A673 (cell line): Measurements from ENCODE around the gene FTO. TPM values are rescaled to one million over a fixed set of nuclear protein-coding genes. Genes with fewer than 3 reads are reported as not detected.

ENCODE experiments used
- BruUV-seq: library from RNA; stranded (reverse); fragments of 400-500 nt; replicated peaks from 2 replicates; lab custom pipeline; 2021; lab: Mats Ljungman, UMichigan
- CTCF ChIA-PET: fragments of 300-600 bp; sonication (Branson Sonifier 250); formaldehyde crosslinking; loops from one replicate; lab custom pipeline; 2022; ENCODE audit warnings: antibody characterized with exemption; lab: Charles Lee
- POLR2A ChIA-PET: fragments of 300-600 bp; sonication (Branson Sonifier 250); formaldehyde crosslinking; loops from one replicate; lab custom pipeline; 2022; ENCODE audit warnings: antibody characterized with exemption; ENCODE audit not compliant: low non-redundant PET; lab: Charles Lee
- DNase-seq: peaks from one replicate; pipeline ENCODE4 v3.0.0-alpha.2; 2015; ENCODE audit warnings: low spot score
- H3K27ac ChIP-seq: fragments of 200-600 bp; sonication (generic); 2 replicates; pipeline ENCODE4 v1.5.1; 2016; ENCODE audit warnings: mixed run types, low read depth, mild to moderate bottlenecking, mixed read lengths, antibody characterized with exemption, low read length; ENCODE audit not compliant: poor library complexity, severe bottlenecking
- H3K27me3 ChIP-seq: fragments of 200-600 bp; sonication (generic); replicated peaks from 2 replicates; pipeline ENCODE4 v1.6.1; 2017; ENCODE audit warnings: mixed run types, low read depth, mild to moderate bottlenecking, mixed read lengths, antibody characterized with exemption, low read length; ENCODE audit not compliant: insufficient read depth, poor library complexity
- H3K36me3 ChIP-seq: fragments of 200-600 bp; sonication (generic); 2 replicates; pipeline ENCODE4 v1.6.1; 2016; ENCODE audit warnings: mixed run types, mild to moderate bottlenecking, mixed read lengths, antibody characterized with exemption, low read length; ENCODE audit not compliant: insufficient read depth, poor library complexity, severe bottlenecking
- H3K4me1 ChIP-seq: fragments of 200-600 bp; sonication (generic); 2 replicates; pipeline ENCODE4 v1.6.1; 2017; ENCODE audit warnings: mixed run types, mild to moderate bottlenecking, mixed read lengths, antibody characterized with exemption, low read length; ENCODE audit not compliant: insufficient read depth, poor library complexity, severe bottlenecking
- H3K4me3 ChIP-seq: fragments of 200-600 bp; sonication (generic); 2 replicates; pipeline ENCODE4 v1.5.1; 2016; ENCODE audit warnings: low read depth, mixed run types, mild to moderate bottlenecking, mixed read lengths, low read length; ENCODE audit not compliant: poor library complexity, severe bottlenecking
- H3K9me3 ChIP-seq: fragments of 200-600 bp; sonication (generic); 2 replicates; pipeline ENCODE4 v1.6.1; 2016; ENCODE audit warnings: mixed run types, low read depth, mild to moderate bottlenecking, mixed read lengths, antibody characterized with exemption, low read length; ENCODE audit not compliant: poor library complexity, severe bottlenecking
- CTCF ChIP-seq: fragments of 300-800, 200-600 bp; sonication (generic); conservative IDR thresholded peaks from 2 replicates; pipeline ENCODE4 v1.5.1; 2017; ENCODE audit warnings: low read depth, mild to moderate bottlenecking, antibody characterized with exemption, low read length, moderate library complexity, mixed read lengths
- EZH2 ChIP-seq: fragments of 200-600 bp; sonication (generic); IDR thresholded peaks from 2 replicates; pipeline ENCODE4 v1.6.1; 2017; ENCODE audit warnings: borderline replicate concordance, low read depth, mild to moderate bottlenecking, mixed read lengths, antibody characterized with exemption, low read length; ENCODE audit not compliant: poor library complexity, severe bottlenecking
- intact Hi-C: fragments of 100-400 bp; cut with micrococcal nuclease; formaldehyde crosslinking; loops from one replicate; pipeline ENCODE4 v1.10.0; 2022; ENCODE audit not compliant: unreplicated experiment
- total RNA-seq: library from RNA; stranded (reverse); gene quantifications from 2 replicates; pipeline ENCODE4 v1.2.3, GENCODE V29; 2021

FTO gene
- total RNA-seq, 1 experiment from 2014 or later: 73.4 TPM

DNA sequence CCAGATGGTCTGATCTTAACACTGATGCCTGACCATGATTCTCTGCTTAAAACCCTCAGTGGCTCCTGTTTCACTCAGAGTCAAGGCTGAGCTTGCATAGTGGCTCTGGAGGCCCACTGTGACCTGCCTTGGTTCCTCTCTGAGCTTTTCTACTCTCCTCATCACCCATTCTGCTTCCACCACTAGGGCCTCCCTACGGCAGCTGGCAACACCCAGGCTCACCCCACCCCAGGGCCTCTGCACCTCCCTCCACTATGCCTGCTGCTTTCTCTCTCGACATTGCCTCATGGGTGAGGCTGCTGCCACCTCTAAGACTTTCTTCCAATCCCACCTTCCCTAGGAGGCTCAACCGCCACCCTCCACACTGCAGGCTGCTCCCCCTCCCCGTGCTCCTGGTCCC is 455.0 kb downstream of the FTO start:
- H3K4me3 ChIP-seq: no peak overlapping the region
- H3K4me1 ChIP-seq: no peaks in the 10 kb centered on the region
- no peak for DNase-seq
- H3K27me3 ChIP-seq: no peaks in the 10 kb centered on the region
- H3K27ac ChIP-seq: no peak overlapping the region
- H3K36me3 ChIP-seq: no peaks in the 10 kb centered on the region
- ChIA-PET CTCF (no interaction called here), POLR2A (no interaction called here)
- TF ChIP-seq CTCF: no peak
- no peak for TF ChIP-seq EZH2
- intact Hi-C loops: no loop called here
- BruUV-seq: no TSS peak
- H3K9me3 ChIP-seq: no peaks in the 10 kb centered on the region

- no peak for DNase-seq
- Histone ChIP-seq H3K4me3 (no peak overlapping the region), H3K9me3 (no peaks in the 10 kb centered on the region), H3K4me1 (no peaks in the 10 kb centered on the region), H3K36me3 (no peaks in the 10 kb centered on the region), H3K27me3 (no peaks in the 10 kb centered on the region), H3K27ac (no peak overlapping the region)
- TF ChIP-seq EZH2: no peak
- TF ChIP-seq CTCF: no peak
- ChIA-PET CTCF (no interaction called here), POLR2A (no interaction called here)
- intact Hi-C loops: no loop called here
- no TSS peak for BruUV-seq
Observed at GRCh38 chr16:54159490-54160080, 455.6 kb downstream of the FTO start.

- H3K4me1 ChIP-seq: no peaks in the 10 kb centered on the region
- H3K27ac ChIP-seq: no peak overlapping the region
- H3K4me3 ChIP-seq: no peak overlapping the region
- BruUV-seq: no TSS peak
- intact Hi-C loops: no loop called here
- ChIA-PET POLR2A (no interaction called here), CTCF (no interaction called here)
- H3K27me3 ChIP-seq: no peaks in the 10 kb centered on the region
- TF ChIP-seq CTCF (no peak), EZH2 (no peak)
- H3K36me3 ChIP-seq: no peaks in the 10 kb centered on the region
- H3K9me3 ChIP-seq: no peaks in the 10 kb centered on the region
- DNase-seq: no peak
Observed at GRCh38 chr16:54160252-54160860, 456.4 kb downstream of the FTO start.
